ENCODE results near the gene SLC6A3.
"Not testable (repeated sequence)": the region's sequence is repeated elsewhere in the genome, so short reads cannot be mapped to it uniquely, and the experiment has no call there.

The SLC6A3 gene

DNA sequence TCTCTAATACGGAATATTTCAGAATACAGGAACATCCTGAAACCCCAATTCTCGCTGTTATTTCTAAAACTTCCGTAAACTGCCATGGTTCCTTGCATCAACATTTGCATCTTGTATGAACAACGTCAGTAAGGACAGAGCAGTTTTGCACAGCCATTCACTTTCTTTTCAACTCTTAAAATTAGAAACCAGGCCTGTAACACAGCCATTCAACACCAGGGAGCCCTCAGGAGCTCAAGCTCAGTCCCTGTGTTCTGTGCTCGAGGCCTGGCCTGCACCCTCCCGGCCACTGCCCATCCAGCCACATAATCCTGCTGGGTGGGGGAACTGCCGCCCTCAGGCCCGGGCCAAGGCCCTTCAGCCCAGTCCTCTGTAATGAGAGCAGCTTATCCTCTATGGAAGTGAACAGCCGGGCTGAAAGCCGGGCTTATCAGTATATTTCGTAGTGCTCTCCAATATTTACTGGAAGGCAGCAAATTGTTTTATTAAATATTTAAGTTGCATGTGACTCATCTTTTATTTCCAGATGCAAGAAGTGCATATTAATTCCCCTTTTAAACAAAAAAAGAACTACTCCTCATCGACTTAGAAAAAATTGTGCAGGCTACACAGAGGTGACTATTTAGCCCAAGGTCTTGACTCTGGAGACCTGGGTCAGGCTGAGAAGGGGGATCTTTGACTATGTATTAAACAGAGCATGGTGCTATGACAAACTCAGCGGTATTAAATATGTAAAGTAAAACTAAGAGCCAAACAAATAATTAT, 33.2 kb upstream of the SLC6A3 start:
- no peak for DNase-seq (ENCODE audit: low read depth in 2 of 2)

- no peak for DNase-seq (ENCODE audit: low read depth in 2 of 2)
Measured at GRCh38 chr5:1477341-1477740, 32.1 kb upstream of the SLC6A3 start.

- DNase-seq (ENCODE audit: low read depth in 2 of 2): no peak
Measured at GRCh38 chr5:1476967-1477310, 31.7 kb upstream of the SLC6A3 start.

DNA sequence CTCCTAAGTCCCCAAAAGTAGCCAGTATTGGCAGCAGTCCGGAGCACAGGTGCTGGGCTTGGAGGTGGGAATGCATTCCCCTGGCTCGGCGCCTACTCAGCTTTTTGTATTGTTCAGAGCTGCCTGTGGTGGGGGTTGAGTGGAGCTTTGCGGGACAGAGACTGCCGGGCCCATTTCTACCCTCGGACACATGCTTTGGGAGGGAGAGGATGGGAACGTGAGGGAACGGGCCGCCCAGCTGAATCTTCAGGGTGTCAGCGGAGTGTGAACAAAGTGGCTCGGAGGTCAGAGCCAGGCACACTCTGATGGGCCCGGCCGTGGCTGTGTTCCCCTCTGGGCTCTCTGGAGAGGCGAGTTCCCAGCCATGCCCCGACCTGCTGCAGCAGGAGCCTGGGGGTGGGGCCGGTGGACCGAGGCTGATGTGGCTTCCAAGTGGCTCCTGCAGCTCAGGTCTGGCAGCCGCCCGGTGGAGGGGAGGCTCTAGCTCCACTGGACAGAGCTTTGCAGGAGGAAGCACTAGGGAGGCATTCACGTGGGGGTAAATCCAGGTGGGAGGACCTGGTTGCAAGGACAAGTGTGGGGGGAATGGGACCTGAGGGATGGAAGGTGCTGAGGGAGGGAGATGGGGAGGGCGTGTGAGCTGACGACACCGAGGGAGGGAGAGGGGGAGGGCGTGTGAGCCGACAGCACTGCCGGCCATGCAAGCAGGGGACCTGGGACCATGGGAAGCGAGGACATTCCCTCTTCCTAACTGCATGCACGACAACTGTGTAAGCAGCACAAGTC, 31.1 kb upstream of the SLC6A3 start:
- DNase-seq (ENCODE audit: low read depth in 2 of 2): no peak

DNA sequence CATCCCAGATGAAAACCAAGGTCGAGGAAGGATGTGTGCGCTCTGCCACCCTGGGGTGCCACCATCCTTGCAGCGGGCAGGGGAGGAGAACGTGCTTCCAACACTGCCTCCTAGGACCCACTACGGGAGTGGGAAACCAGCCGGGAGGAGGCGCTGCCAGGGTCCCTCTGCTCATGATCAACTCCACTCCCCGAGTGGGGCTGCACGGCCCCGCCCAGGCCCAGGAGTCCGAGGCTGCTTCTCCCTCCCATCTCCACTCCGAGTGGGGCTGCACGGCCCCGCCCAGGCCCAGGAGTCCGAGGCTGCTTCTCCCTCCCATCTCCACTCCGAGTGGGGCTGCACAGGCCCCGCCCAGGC, 30.3 kb upstream of the SLC6A3 start:
- not testable (repeated sequence) for DNase-seq (ENCODE audit: low read depth in 2 of 2)

DNA sequence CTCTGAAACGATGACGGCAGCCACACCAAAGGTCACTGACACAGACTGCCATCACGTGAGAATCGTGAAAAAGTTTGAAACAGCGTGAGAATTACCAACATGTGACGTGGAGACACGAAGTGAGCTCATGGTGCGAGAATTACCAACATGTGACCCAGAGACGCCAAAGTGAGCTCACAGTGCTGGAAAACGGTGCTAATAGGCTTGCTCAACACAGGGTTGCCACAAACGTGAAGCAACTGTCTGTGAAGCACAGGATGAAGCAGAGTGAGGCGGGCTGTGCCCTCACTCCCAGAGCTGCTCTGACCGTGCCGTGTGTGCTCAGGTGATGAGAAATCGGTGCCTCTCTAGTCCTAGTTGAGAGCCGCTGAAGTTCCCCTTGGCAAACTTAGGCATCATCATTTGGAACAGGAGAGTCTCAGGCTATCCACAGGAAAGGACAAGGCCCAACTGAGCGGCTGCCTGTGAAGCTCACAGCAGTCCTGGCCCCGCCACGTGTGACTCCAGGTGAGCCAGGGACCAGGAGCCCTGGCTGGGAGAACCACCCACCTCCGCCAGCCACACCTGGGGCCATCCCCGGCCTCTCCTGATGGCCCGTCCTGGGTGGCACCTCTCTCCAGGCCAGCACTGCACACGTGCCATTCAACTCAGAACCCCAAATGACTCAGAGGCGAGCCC, 29.8 kb upstream of the SLC6A3 start:
- no peak for DNase-seq (ENCODE audit: low read depth in 2 of 2)

DNA sequence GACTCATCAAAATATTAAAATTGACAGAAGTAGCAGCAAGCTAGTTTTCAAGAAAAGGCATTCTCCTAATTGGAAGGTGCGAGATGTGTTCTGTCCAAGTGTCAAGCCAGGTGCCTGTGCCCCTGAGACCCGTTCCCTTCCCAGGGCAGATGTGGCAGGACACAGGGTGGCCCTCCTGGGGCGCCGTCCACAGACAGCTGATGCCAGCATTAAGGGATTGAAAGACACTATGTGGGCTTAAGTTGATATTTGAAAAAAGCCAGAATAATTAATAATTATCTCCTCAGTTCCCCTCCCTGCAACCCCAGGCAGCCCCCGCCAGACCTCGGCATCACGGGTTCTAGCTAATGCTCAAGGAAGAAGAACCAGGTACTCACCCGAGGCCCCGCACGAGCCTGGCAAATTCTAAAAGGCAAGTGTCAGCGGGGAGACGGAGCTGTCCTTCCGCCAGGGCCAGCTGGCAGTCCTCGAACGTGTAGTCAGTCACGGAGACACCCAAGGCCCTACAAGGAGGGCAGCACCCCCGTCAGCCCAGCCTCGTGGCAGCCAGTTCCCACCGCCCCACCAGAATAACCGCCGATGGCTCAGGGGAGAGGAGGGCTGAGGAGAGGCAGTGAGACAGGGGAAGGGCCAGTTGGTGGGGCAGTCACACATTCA, 29.1 kb upstream of the SLC6A3 start:
- DNase-seq (ENCODE audit: low read depth in 2 of 2): no peak

- no peak for DNase-seq (ENCODE audit: low read depth in 2 of 2)
Measured at GRCh38 chr5:1473746-1474145, 28.5 kb upstream of the SLC6A3 start.

- no peak for DNase-seq (ENCODE audit: low read depth in 2 of 2)
Measured at GRCh38 chr5:1472964-1473628, 27.9 kb upstream of the SLC6A3 start.

DNA sequence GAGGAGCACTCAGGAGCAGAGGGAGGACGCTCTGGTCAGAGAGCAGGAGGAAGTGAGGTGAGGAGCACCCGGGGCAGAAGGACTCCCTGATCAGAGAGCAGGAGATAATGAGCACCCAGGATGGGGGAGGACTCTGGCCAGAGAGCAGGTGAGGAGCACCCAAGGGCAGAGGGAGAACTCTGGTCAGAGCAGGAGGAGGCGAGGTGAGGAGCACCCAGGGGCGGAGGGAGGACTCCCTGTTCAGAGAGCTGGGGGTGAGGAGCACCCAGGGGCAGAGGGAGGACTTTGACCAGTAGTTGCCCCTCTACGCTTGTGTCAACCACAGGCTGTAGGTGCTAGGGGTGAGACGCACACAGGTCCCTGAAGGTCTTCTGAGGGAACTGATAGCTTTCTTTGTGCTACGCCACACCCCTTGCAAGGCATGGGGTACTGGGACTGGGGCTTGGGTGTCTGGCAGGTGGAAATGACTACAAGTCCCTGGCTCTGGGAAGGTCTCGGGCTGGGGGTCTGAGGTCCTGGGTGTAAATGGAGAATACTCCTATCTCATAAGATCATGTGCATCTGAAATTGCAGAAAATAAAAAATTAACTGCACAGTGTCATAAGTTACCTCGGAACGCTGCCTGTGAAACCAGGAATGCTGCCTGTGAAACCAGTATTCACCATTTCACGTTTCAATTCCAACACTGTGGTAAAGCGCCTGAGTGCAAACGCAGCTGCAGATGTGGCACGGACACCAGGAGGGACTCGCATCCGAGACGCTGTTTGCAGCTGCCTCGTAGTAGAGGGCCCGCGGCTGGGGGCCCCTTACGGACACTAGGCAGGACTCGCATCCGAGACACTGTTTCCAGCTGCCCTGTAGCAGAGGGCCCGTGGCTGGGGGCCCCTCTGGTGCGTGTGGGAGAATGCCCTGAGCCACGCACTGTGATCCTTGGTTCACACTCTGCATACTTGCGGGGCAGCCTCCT, 27.0 kb upstream of the SLC6A3 start:
- DNase-seq (ENCODE audit: low read depth in 2 of 2): no peak

- DNase-seq (ENCODE audit: low read depth in 2 of 2): no peak
Measured at GRCh38 chr5:1471240-1471853, 26.1 kb upstream of the SLC6A3 start.

DNA sequence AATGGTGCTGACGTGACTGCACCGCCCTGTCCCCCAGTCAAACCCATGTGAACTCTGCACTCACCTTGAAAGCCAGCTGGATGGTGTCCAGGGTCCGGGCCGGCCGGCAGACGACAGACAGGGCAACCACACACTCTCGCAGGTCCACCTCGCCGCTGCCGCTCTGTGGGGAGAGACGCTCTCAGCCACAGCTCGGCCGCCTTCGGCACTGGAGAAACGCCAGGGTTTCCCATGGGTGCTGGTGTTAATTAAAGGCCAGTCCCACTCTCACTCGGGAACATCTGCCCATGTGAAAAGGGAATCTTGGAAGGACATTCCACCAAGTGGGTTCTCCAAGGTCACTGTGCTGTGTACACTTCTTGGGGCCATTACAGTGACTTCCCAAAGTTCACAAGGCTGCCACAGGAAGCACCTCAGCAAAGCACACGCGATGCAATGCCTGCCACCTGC, 25.5 kb upstream of the SLC6A3 start:
- DNase-seq (ENCODE audit: low read depth in 2 of 2): no peak

GRCh38 chr5:1468629-1469527, 23.6 kb upstream of the SLC6A3 start:
- no peak for DNase-seq (ENCODE audit: low read depth in 2 of 2)

- DNase-seq (ENCODE audit: low read depth in 2 of 2): no peak
Measured at GRCh38 chr5:1468247-1468612, 23.0 kb upstream of the SLC6A3 start.

DNA sequence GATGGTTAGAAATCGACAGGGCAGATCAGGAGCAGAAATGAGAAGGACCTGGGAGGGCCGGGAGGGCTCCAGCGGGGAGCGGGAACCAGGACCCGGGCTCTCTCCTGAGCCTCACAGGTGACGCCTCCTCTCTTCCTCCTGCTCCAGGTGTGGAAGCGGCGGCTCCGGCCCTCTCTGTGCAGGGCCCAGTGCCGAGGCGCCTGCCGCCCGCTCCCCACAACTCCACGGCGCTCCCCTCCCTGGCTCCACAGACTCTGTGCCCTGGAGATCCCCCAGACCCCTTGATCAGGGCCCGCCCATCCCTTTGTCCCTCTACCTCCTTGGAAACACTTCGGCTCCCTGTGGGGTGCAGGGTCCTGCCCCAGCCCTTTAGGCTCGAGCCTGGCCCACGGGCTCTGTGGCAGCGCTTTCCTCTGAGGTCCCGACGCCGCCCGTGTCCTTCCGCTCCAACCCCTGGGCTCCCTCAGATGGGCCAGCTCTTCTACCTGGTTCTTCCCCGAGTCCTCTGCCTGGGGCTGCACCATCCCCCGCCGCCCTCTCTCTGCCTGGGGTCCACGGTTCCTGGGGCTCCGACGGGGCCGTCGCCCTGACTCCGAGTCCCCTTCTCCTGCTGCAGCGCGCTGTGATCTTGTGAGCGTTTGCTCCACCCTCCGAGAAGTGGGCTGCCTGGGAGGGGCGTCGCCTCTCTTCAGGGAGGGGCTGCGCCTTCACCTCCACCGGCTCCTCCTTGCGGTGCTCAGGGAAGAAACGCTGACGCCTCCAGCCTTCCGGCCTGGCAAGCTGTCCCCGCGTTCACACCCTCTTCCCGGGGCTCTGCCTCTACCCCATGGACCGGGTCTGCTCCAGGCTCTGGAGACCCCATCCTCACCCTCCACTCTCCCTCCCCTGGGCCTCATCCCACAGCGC, 22.4 kb upstream of the SLC6A3 start:
- DNase-seq (ENCODE audit: low read depth in 2 of 2): no peak

- DNase-seq (ENCODE audit: low read depth in 2 of 2): no peak
Measured at GRCh38 chr5:1466631-1467265, 21.5 kb upstream of the SLC6A3 start.

GRCh38 chr5:1465966-1466471, 20.8 kb upstream of the SLC6A3 start:
- no peak for DNase-seq (ENCODE audit: low read depth in 2 of 2)

Data from stimulated activated CD4-positive, alpha-beta T cell treated with anti-CD3 and anti-CD28 coated beads, Interleukin-4, amount 100 ng/mL, for 48 hours (primary cell).